ENCODE data around the gene CD209.
"Not testable (repeated sequence)": the region's sequence is repeated elsewhere in the genome, so short reads cannot be mapped to it uniquely, and the experiment has no call there.

- not testable (repeated sequence) for TF ChIP-seq EZH2 (IDR thresholded peaks at IDR 0.05; ENCODE audit: borderline replicate concordance); CTCF (IDR thresholded peaks at IDR 0.05; ENCODE audit: poor library complexity); EZH2phosphoT487 (IDR thresholded peaks at IDR 0.05; ENCODE audit: low read depth, severe bottlenecking, unreplicated experiment)
These were observed 17.7 kb upstream of the CD209 start for GRCh38 chr19:7765043-7765442.

Measured in hepatocyte (in vitro differentiated cells).